Neutrophil (primary cell): ENCODE measurements around the gene SEMA4C.

Source experiments
- H3K27ac ChIP-seq: fragments of 200-600 bp; sonication (generic); 2 replicates; pipeline ENCODE4 v1.5.1; 2016; ENCODE audit warnings: mild to moderate bottlenecking, moderate library complexity
- H3K27me3 ChIP-seq: fragments of 200-600 bp; sonication (generic); 2 replicates; pipeline ENCODE4 v1.6.0; 2016; ENCODE audit warnings: mild to moderate bottlenecking
- H3K36me3 ChIP-seq: fragments of 200-600 bp; sonication (generic); 2 replicates; pipeline ENCODE4 v1.5.1; 2017
- H3K4me1 ChIP-seq, 2 experiments: fragments of 200-600 bp in 1 of 2; sonication (generic) in 1 of 2; 1 replicate in 1 of 2; 2 replicates in 1 of 2; pipeline versions ENCODE4 v1.5.1 to v1.6.1; 2013 to 2016; ENCODE audit warnings: low read depth in 1 of 2, low read length in 1 of 2, mild to moderate bottlenecking in 1 of 2, moderate library complexity in 1 of 2; ENCODE audit not compliant: control insufficient read depth in 1 of 2, insufficient read depth in 1 of 2
- H3K4me3 ChIP-seq, 2 experiments: fragments of 200-600 bp in 1 of 2; sonication (generic) in 1 of 2; 1 replicate in 1 of 2; 2 replicates in 1 of 2; pipeline ENCODE4 v1.5.1; 2013 to 2016; ENCODE audit warnings: low read depth in 1 of 2, low read length in 1 of 2, mild to moderate bottlenecking in 1 of 2, moderate library complexity in 1 of 2
- H3K9me3 ChIP-seq: fragments of 200-600 bp; sonication (generic); 2 replicates; pipeline ENCODE4 v1.5.1; 2016
- TF ChIP-seq, protein P1 (sequence below): fragments of 200-600 bp; sonication (generic); IDR thresholded peaks from 2 replicates; pipeline ENCODE4 v1.5.1; 2016; ENCODE audit warnings: antibody characterized with exemption

Gene SEMA4C

GRCh38 chr2:96819876-96820511 is 49.9 kb downstream of the SEMA4C start:
- TF ChIP-seq, protein P1, sequence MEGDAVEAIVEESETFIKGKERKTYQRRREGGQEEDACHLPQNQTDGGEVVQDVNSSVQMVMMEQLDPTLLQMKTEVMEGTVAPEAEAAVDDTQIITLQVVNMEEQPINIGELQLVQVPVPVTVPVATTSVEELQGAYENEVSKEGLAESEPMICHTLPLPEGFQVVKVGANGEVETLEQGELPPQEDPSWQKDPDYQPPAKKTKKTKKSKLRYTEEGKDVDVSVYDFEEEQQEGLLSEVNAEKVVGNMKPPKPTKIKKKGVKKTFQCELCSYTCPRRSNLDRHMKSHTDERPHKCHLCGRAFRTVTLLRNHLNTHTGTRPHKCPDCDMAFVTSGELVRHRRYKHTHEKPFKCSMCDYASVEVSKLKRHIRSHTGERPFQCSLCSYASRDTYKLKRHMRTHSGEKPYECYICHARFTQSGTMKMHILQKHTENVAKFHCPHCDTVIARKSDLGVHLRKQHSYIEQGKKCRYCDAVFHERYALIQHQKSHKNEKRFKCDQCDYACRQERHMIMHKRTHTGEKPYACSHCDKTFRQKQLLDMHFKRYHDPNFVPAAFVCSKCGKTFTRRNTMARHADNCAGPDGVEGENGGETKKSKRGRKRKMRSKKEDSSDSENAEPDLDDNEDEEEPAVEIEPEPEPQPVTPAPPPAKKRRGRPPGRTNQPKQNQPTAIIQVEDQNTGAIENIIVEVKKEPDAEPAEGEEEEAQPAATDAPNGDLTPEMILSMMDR = no peak
- peaks cover 21 to 24% of the 10 kb centered on the region in 2 experiments for H3K4me1 ChIP-seq
- no peak overlapping the region for H3K4me3 ChIP-seq
- peaks cover 32% of the 10 kb centered on the region for H3K36me3 ChIP-seq
- H3K27me3 ChIP-seq = peaks cover 13% of the 10 kb centered on the region
- H3K27ac ChIP-seq = no peak overlapping the region
- no peaks in the 10 kb centered on the region for H3K9me3 ChIP-seq

GRCh38 chr2:96819128-96819875 is 50.6 kb downstream of the SEMA4C start:
- Histone ChIP-seq H3K4me1 (peaks cover 22 to 25% of the 10 kb centered on the region in 2 experiments), H3K27me3 (peaks cover 14% of the 10 kb centered on the region), H3K4me3 (no peak overlapping the region), H3K36me3 (peaks cover 25% of the 10 kb centered on the region), H3K27ac (no peak overlapping the region), H3K9me3 (no peaks in the 10 kb centered on the region)
- TF ChIP-seq, protein P1 = no peak

DNA sequence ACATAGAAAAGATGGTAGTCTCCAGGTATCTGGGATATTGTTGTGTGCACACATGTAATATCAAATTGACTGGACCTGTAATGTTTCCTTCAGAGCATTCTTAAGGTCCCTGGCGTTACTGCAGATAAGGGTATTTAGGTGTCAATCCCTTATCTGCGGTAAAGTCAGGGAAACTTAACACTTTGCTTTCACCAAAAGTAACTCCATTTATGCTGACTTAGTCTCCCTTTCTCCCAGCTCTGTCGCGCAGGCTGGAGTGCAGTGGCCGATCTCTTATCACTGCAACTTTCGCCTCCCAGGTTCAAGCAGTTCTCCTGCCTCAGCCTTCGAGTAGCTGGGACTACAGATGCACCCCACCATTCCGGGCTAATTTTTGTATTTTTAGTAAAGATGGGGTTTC is 52.0 kb downstream of the SEMA4C start:
- no peaks in the 10 kb centered on the region for H3K9me3 ChIP-seq
- TF ChIP-seq, protein P1 = no peak
- no peak overlapping the region for H3K27ac ChIP-seq
- H3K4me3 ChIP-seq = peak overlapping the region; percentile 63 to 84
- peaks cover 22 to 25% of the 10 kb centered on the region in 2 experiments for H3K4me1 ChIP-seq
- peaks cover 11% of the 10 kb centered on the region for H3K36me3 ChIP-seq
- peaks cover 14% of the 10 kb centered on the region for H3K27me3 ChIP-seq

DNA sequence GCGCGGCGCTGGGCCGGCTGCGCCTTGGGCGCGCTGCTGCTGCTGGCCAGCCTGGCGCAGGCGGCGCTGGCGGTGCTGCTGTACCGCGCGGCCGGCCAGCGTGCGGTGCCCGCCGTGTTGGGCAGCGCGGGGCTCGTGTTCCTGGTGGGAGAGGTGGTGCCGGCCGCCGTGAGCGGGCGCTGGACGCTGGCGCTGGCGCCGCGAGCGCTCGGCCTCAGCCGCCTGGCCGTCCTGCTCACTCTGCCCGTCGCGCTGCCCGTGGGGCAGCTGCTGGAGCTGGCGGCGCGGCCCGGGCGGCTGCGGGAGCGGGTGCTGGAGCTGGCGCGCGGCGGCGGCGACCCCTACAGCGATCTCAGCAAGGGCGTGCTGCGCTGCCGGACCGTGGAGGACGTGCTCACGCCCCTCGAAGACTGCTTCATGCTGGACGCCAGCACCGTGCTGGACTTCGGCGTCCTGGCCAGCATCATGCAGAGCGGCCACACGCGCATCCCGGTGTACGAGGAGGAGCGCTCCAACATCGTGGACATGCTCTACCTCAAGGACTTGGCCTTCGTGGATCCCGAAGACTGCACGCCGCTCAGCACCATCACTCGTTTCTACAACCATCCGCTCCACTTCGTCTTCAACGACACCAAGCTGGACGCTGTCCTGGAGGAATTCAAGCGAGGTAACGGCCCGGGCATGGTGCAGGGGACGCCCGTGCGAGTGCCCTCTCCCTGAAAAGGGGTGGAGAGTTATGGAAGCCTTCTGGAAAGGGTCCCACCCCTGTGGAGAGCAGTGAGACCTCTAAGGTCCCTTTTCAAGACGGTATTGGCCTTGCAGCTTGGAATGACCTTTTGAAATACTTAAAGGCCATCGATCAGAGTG is 52.8 kb downstream of the SEMA4C start:
- Histone ChIP-seq H3K27me3 (peaks cover 14% of the 10 kb centered on the region), H3K4me1 (peaks cover 22 to 25% of the 10 kb centered on the region in 2 experiments), H3K4me3 (peak overlapping the region; percentile 63 to 84), H3K36me3 (peaks cover 9% of the 10 kb centered on the region), H3K9me3 (no peaks in the 10 kb centered on the region), H3K27ac (peak overlapping the region; percentile 98)
- TF ChIP-seq, protein P1 = no peak

- H3K4me3 ChIP-seq = peak within 1 kb of the TSS; percentile 84 to 85
- TF ChIP-seq, protein P1 = peak; percentile 87
- H3K27me3 ChIP-seq = peaks cover 14% of the 10 kb centered on the region
- no peaks in the 10 kb centered on the region for H3K9me3 ChIP-seq
- H3K4me1 ChIP-seq = peaks cover 22 to 25% of the 10 kb centered on the region in 2 experiments
- peak within 1 kb of the TSS; percentile 98 for H3K27ac ChIP-seq
- peaks cover 9% of the 10 kb centered on the region for H3K36me3 ChIP-seq
These were observed 53.6 kb downstream of the SEMA4C start, which contains the start of gene CNNM3 for GRCh38 chr2:96816127-96816835. Gene CNNM3 (plus strand): TSS chr2:96816268. CDS start chr2:96816278, 10 bp downstream.
